Measurements from ENCODE around the gene FRMD5.

Gene FRMD5

DNA sequence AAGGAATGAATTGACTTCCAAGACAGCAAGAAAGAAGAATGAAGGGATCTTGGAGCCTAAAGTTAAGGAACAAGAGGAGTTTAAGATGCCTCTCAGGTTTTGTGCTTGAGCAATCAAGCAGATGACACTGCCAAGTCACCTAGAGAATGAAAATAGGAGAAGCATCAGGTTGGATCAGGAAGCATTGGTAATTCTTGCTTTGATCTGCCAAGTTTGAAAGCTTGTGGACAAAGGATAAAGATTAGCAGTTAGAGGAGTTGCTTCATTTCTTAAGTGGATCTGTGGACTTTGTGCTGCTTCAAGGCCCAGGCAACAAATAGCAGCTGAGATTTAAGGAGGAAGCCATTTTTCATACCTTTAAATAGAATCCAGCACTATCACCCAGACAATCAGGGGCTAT is 35.6 kb downstream of the FRMD5 start:
- no peak for DNase-seq

DNA sequence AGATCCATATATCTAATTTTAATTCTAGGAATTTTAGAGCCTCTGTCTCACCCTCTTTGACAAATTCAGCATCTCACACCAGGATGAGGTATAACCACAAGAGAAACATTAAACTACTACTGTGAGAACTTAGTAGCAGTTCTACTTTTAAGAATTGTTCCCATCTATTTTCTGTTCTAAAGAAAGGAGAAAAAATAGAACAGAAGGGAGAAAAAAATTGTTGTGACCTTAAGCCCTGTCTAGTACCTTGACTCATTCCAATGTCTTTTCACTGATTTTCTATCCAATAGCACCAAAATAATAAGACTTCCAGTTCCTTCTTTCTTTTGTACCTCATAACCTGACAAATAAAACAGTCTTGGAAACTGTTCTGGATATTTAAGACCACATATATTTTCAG is 37.0 kb downstream of the FRMD5 start:
- DNase-seq = no peak

DNA sequence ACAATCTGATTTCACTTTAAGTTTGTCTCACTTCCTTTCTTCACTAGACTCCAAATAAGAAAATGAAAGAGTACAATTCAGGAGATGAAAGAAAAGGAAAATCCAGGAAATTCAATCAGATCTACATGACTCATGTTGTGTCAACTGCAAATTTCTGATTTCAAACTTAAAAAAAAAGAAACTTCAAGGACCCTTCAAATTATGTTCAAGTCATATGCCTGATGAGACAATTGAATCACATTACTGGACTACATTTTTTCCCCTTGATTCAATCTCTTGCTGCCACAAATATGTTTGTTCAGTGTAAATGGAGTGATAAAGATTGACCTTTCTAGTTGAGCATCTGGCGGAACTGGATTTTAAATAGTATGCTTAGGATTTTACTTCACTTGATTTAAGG is 37.4 kb downstream of the FRMD5 start:
- no peak for DNase-seq

DNA sequence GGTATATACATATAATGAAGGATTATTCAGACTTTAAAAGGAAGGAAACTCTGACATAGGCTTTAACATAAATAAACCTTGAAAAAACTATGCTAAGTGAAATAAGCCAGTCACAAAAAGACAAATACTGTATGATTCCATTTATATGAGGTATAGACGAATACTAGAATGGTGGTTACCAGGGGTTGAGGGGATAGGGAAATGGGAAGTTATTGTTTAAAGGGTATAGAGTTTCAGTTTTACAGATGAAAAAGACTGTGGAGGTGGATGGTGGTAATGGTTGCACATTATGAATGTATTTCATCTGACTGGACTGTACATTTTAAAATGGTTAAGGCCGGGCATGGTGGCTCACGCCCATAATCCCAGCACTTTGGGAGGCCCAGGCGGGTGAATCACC is 41.7 kb downstream of the FRMD5 start:
- no peak for DNase-seq

DNA sequence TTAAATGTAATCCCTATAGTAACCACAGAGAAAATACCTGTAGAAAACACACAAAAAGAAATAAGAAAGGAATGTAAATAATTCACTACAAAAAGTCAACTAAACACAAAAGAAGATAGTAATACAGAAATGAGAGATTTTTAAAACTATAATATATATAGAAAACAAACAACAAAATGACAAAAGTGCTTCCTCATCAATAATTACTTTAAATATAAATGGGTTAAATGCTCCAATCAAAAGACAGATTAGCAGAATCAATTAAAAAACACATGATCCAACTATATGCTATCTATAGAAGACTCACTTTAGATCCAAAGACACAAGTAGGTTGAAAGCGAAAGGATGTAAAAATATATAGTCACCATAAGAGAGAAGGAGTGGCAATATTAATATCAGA is 45.8 kb downstream of the FRMD5 start:
- DNase-seq = no peak

DNA sequence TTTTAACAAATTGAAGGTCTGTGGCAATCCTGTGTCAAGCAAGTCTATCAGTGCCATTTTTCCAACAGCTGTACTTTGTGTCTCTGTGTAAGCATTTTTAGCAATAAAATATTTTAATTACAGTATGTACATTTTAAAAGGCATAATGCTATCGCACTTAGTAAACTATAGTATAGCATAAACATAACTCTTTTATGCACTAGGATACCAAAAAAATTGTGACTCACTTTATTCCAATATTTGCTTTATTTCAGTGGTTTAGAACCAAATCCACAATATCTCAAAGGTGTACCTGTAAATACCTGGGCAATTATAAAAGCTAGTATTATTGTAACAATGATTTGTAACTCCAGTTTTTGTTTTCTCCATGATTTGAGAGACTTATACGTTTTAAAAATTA is 46.5 kb downstream of the FRMD5 start:
- DNase-seq = no peak

DNA sequence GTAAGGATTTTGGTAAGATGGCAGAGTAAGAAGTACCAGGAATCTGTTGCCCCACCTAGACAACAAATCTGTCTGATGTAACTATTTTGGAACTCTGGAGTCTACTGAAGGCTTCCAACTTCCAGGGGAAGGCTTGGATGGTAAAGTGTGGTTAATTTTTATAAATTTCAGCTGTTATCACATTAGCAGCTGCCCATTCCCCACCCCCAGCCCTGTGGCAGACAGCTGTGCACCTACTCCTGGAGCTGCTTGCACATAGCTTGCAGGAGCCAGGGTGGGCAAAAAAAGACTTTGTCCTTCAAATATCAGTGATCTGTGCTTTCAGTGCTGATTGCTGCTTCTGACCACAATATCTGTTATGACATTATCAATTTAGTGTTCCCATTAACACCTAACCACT is 47.4 kb downstream of the FRMD5 start:
- no peak for DNase-seq

DNA sequence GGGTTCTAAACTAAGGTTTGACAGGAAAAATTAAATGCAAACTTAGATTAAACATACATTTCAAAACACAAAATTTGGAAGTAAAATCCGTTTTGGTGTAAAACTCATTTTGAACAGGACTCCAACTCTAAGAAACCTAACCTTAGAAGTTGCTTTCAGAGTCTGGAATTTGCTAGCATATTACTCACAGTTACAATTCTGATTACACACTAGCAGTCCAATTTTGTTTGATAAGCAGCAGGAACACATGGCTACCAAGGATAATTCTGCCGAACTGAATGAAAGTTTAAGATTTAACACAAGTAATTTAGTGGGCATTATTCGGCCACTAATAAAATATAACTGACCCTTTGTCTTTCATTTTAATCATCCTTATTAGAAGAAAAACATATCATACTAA is 49.6 kb downstream of the FRMD5 start:
- DNase-seq = no peak

DNA sequence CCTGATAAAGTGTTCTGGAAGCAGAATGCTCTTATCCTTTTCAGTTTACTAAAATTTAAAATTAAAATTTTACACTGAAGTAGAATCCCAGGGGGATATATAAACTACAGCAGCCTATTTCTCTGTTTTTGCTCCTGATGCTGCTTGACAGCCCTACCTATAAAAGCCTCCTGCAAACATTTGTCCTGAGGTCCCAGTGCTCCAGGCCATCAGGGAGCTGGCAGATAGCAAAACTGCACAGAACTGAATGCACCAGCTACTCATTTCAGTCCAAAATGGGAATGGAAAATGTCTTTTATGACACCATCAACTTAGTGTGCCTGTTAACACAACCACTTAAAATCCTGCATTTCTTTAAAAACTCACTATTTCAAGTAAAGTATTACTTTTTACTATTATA is 50.1 kb downstream of the FRMD5 start:
- no peak for DNase-seq

DNA sequence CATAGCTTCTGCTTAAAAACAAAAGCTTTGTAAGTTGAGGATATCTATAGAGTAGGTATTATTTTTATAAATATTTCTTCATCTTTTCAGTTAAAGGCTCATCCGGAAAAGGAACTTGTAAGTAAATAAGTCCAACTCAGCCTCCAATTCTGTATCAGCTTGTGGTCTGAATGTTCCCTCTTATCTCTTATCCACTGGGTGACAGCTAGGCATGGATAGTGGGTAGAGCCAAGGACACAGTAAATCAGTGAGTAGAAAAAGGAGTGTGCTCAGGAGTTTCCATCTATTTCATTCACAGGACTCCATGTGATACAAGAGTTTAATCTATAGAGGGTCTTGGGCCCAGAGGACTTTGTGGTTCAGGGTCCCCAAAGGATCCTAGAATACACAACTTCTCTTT is 50.9 kb downstream of the FRMD5 start:
- DNase-seq = no peak

DNA sequence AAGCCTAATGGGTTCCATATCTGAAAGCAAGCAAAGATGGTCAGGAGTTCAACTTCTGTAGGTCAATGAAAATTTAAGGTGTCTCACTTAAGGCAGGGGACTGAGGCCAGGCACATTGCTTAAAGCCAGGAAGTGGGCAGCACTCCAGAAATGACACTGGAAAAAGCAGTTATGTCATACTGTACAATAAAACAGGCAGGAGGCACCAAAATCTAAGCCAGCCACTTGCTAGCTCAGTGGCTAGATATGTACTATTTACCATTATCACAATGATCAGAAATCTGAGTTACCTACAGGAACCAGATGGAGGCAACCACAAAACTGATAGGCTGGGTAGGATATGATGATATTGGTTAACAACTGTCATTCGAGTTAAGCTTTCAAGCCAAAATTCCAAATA is 57.3 kb downstream of the FRMD5 start:
- no peak for DNase-seq

DNA sequence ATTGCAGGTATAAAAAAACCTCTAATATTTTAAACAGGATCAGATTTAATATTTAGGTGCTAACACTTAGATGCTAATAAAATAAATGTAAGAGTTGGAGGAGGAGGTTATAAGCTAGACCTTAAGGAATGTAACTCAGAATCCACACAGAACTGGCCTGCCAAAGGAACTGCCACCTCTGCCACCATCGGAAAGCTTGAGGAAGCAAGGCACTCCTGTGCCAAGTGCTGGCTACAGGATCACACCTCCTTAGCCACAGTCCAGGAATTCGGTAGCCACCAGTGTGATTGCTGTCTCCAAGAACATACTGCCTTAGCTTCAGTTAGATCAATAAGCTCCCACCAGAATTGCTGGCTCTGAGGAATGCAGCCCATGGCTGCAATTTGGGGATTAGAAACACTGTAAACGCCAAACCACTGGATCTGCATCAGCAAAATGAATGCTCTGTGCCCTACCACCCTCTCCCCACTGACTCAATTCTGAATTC is 58.0 kb downstream of the FRMD5 start:
- no peak for DNase-seq

DNA sequence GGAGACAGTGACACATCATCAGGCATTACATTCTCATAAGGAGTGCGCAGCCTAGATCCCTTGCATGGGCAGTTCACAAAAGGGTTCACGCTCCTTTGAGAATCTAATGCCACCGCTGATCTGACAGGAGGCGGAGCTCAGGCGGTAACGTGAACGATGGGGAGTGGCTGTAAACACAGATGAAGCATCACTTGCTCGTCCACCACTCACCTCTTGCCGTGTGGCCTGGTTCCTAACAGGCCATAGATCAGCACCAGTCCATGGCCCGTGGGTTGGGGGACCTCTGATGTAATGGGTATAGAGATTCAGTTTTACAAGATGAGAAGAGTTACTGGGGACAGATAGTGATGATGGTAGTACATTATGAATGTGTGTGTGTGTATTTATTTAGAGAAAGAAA is 63.0 kb downstream of the FRMD5 start:
- no peak for DNase-seq

DNA sequence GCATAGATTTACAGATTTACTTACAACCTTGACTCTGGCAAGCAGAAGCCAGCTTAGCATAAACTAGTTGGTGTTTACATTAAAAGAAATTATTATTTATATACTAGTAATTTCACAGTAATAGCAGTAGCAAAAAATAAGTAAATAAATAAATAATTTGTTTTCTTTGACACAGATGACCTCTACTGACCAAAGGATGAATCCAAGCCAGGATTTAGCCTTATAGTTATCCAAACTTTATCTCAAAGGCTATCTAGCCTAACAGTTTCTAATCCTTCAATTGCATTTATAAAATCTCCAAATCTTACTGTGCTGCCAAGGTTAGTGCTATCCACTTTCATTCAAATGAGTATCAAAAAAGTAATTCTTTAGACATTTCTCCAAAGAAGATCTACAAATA is 64.3 kb downstream of the FRMD5 start:
- DNase-seq = no peak

DNA sequence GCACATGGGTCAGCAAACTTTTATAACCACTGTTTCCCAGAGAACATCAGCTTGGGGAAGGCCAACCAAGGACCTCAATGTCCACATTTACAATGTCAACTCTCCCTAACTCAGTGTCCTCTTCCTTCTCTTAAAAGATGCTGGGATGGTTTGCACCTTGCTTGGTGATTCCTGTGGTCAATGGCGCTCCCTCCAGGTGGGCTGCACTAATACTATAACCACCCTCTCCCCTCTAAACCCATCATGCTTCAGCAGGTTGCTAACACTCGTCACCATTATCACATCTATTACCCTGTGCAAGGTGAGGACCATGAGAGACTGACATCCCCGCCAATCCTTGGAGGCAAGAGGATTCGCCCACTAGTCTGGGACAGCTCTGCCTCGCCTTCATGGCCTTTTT is 65.2 kb downstream of the FRMD5 start:
- no peak for DNase-seq

DNA sequence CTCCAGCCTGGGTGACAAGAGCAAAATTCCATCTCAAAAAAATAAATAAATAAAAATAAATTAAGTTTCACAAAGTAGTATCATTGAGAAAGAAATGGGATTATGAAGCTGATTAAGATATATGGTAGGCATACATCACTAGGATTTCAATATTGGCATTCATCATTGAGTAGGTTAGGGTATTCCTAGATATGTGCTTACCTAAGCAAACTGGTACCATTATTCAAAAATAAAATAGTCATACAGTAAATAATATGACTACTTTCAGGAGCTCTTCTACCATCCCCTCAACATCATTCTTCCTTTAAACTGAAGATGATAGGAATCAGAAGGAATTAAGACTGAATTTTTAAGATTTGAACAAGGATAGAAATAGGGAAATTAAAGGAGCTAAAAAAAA is 66.6 kb downstream of the FRMD5 start:
- DNase-seq = no peak

DNA sequence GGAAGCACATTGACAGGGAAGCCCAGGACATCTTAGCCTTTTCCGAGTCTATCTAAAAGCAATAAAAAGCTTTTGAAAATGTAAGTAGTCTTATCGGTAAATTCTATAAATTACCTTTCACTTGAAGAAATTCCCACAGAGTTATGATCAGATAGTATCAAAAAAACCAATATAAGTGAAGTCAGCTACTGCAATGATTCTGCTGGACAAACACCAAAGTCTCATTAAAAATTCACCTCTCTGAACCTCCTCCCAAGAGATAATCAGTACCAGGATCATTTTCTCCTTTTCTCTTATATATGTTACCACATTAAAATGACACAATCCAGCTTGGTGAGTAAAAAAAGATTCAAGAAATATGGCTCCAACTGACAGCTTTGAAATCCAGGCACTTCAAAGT is 69.2 kb downstream of the FRMD5 start:
- no peak for DNase-seq

DNA sequence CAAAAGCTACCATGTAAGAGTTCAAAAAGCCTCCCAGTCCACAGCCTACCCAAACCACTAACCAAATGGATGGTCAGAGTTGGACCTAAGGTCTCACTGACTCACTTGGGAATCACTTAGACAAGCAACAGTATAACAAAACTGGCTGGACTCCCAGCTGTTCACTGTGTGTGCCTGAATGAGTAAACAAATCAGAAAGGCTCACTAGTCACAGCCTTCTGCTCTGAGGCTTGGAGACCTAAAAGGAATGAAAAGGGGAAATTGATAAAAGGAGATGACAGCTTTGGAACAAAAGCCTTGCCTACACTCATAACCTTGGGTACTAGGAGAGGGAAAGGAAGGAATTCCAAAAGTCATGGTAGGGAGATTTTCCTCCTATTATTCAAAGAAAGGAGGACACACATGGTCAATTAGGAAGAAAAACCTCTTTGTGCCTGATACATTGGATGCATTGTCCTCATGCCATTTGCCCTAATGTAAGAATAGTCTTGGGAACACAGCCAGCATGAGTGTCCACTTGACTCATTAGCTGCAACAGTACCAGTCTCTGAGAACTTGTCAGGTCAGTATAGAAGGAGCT is 92.3 kb downstream of the FRMD5 start:
- no peak for DNase-seq

DNA sequence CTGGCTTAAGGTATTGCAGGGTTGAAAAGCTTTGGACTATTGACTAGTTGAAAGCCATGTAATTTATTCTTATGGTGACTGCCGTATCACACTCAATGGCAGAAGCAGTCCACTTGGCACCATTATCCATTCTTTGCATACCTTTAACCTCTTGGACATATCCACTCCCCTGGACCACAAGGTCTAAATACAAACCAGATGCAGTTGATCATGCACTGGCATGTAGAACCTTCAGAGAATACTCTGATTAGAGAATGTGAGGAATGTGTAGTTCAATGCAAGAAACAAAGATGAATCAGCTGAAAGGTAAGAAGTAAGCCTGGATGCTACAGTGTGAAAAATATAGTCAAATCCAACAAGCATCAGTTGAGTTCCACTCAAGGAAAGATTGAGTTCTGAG is 93.1 kb downstream of the FRMD5 start:
- no peak for DNase-seq

DNA sequence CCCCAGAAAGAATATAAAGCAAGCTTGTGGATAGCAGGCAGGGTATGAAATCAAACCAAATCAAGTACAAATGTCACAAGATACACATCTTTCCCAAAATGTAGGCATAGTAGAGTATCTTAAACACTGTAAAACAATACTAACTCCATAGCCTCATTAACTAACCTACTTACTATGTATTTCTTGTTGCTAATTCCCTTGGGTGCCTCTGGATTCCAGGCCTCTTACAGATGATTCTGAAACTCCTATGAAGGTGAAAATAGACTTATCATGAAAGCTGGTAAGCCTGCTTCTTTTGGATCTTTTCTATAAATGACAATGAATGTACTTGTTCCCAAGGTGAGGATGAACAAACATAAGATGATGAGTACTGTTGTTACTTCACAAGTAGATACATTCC is 93.8 kb downstream of the FRMD5 start:
- no peak for DNase-seq

DNA sequence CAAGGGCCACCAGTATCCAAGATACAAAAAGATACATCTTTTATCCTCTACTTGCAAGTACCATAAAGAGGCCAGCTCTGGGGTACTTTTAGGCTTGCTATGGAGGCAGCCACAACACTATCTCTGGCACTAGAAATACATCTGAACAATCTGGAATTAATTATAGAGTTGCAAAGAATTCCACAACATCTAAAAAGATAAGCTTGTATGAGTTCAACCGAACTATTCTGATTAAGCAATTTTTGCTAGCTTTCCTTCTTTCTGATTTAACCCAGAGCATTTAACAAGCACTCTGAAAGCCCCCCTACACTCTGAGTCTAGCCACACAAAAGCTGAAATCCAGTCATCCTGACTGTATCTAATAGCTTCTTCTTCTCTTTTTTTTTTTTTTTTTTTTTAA is 95.4 kb downstream of the FRMD5 start:
- DNase-seq = no peak

DNA sequence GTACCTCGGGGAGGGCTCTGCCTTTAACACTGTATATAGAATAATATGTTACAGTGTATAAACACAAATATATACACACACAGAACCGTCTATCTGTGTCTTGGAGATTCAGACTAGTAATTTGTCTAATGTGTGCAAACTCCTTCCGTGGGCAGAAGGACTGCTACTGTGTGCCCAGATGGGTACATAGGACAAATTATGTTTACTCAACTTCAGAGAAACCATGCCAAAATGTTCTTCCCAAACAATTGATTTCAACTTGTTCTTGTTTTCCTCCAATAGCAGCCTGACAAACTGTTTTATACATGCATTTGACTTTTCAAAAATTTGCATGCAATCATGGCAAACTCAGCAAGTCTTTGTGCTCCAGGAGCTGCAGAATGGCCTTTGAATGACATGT is 97.5 kb downstream of the FRMD5 start:
- no peak for DNase-seq

DNA sequence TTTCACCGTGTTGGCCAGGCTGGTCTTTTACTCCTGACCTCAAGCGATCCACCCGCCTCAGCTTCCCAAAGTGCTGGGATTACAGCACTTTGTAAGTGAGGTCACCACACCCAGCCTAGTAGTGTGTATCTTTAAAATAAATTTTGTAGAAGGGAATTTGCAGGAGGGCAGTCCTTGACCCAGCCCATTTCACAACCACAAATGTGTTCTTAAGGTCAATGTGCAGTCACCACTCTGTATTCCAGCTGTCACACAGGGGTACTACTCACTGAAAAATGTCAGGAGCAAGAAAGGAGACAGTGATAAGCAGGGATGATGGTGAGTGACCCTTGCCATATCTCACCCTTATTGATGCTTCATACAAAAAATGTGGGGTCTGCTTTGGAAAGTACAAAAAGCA is 98.5 kb downstream of the FRMD5 start:
- no peak for DNase-seq

DNA sequence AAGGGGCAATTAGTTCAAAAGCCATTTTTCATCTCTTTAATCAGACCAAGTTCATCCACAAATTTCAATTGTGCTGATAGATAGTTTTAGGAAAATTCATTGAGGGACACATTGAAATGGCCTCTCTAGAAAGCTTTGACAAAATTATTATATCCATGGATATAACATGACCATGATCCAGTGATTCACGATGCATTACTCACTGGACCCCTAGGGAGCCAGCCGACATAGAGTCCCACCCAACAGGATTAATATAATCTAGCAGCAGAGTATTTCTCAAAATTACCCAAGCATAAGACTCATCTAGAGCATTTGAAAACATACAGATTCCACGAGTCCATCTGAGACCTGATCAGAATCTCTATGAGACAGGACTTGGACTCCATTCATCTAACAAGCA is 100.3 kb downstream of the FRMD5 start:
- DNase-seq = no peak

DNA sequence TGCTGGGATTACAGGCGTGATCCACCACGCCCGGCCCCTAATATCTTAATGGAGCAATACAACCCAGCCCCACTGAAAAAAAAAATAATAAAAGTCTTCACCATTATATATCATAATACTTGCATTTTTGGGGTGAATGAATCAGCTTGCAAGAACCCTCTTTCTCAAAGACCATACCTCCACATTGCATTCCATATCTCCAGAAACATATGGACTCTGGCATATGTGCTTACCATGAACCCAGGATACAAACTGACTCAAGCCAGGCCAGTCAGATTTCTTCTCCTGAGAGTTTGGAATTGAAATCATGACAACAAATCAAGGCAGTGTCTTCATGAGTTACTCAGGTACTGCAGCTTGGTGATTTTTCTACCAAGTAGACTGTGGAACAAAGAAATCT is 101.2 kb downstream of the FRMD5 start:
- no peak for DNase-seq

DNA sequence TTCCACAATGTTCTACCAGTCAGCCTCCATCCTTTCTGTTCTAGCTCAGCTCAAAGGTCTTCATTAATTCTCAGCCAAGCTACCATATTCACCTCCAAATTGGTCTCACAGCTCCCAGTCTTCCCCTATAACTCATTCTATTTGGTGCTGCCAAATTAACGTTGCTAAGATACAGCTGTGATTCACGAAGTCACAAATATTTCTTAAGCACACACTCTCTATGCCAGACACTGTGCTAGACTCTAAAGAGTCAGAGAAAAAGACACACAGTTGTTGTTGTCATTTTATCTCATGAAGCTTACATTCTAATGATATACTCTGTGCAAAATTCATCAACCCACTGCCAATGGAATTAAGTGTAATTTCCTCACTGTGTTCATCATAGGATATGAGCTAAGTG is 102.8 kb downstream of the FRMD5 start:
- DNase-seq = no peak

Measured in MV-4-11 (cell line).